PFSK-1 (cell line): ENCODE data around the gene APBA3.

Experiments
- FOXP2 ChIP-seq: optimal IDR thresholded peaks from 2 replicates; pipeline ENCODE3; 2011; ENCODE audit warnings: borderline replicate concordance, control low read depth, inconsistent platforms; ENCODE audit not compliant: insufficient read depth; ENCODE audit errors: extremely low read length, extremely low read depth
- POLR2AphosphoS5 ChIP-seq: IDR thresholded peaks from 2 replicates; pipeline ENCODE4 v1.6.1; 2012; ENCODE audit warnings: low read depth, mild to moderate bottlenecking, control low read depth, low read length, moderate library complexity
- SIN3A ChIP-seq: IDR thresholded peaks from 2 replicates; pipeline ENCODE4 v1.6.1; 2012; ENCODE audit warnings: mild to moderate bottlenecking, low read length, moderate library complexity, borderline replicate concordance; ENCODE audit not compliant: insufficient read depth
- TAF1 ChIP-seq: IDR thresholded peaks from 2 replicates; pipeline ENCODE4 v1.6.1; 2012; ENCODE audit warnings: low read length, control low read depth, borderline replicate concordance; ENCODE audit not compliant: insufficient read depth
- TF ChIP-seq, protein P1 (sequence below), 2 experiments: IDR thresholded peaks; 2 replicates each; pipeline versions ENCODE4 v1.6.1 to v1.8.0; 2011 to 2012; ENCODE audit warnings: low read depth in 2 of 2, low read length in 2 of 2, control low read depth in 1 of 2, inconsistent platforms in 1 of 2, mild to moderate bottlenecking in 1 of 2, moderate library complexity in 1 of 2; ENCODE audit not compliant: insufficient read depth in 1 of 2

Gene APBA3

DNA sequence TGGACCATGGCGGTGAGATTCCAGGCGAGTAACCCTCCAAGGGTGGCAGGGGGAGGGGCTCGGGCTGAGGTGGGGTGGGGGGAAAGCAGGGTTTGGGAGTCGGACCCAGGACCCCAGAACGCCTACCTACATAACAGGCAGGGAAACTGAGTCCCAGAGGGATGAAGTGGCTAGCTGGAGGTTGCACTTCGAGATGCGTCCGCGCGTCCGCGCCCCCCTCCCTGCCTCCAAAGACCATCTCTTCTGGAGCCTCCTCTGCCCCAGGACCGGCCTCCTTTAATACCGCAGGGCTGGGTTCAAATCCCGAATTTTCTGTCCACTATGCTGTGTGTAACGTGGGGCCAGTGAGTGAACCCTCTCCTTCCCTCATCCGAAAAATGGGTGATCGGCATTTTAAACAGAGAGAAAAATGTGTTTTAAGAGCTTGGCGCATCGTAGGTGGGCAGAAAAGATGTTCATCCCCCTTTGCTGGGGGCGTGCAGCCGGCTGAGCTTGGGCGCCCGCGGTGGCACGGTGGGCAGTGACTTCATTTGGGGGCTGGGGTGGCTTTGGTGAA, 39.5 kb downstream of the APBA3 start:
- TF ChIP-seq SIN3A (no peak), FOXP2 (no peak), TAF1 (no peak), POLR2AphosphoS5 (no peak)
- TF ChIP-seq, protein P1, sequence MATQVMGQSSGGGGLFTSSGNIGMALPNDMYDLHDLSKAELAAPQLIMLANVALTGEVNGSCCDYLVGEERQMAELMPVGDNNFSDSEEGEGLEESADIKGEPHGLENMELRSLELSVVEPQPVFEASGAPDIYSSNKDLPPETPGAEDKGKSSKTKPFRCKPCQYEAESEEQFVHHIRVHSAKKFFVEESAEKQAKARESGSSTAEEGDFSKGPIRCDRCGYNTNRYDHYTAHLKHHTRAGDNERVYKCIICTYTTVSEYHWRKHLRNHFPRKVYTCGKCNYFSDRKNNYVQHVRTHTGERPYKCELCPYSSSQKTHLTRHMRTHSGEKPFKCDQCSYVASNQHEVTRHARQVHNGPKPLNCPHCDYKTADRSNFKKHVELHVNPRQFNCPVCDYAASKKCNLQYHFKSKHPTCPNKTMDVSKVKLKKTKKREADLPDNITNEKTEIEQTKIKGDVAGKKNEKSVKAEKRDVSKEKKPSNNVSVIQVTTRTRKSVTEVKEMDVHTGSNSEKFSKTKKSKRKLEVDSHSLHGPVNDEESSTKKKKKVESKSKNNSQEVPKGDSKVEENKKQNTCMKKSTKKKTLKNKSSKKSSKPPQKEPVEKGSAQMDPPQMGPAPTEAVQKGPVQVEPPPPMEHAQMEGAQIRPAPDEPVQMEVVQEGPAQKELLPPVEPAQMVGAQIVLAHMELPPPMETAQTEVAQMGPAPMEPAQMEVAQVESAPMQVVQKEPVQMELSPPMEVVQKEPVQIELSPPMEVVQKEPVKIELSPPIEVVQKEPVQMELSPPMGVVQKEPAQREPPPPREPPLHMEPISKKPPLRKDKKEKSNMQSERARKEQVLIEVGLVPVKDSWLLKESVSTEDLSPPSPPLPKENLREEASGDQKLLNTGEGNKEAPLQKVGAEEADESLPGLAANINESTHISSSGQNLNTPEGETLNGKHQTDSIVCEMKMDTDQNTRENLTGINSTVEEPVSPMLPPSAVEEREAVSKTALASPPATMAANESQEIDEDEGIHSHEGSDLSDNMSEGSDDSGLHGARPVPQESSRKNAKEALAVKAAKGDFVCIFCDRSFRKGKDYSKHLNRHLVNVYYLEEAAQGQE (IDR thresholded peaks at IDR 0.05; ENCODE audit: insufficient read depth in 1 of 2, low read depth in 2 of 2, low read length in 2 of 2): no peak

- TF ChIP-seq FOXP2 (peak; percentile 85), TAF1 (no peak)
- TF ChIP-seq, protein P1 (IDR thresholded peaks at IDR 0.05; ENCODE audit: insufficient read depth in 1 of 2, low read depth in 2 of 2, low read length in 2 of 2): no peak; a peak in 1 of 4 replicates
Measured at GRCh38 chr19:3721131-3721886, 40.2 kb downstream of the APBA3 start.

- TF ChIP-seq SIN3A (no peak), POLR2AphosphoS5 (no peak), FOXP2 (no peak), TAF1 (no peak)
- TF ChIP-seq, protein P1 (IDR thresholded peaks at IDR 0.05; ENCODE audit: insufficient read depth in 1 of 2, low read depth in 2 of 2, low read length in 2 of 2): no peak
Measured at GRCh38 chr19:3720349-3720917, 41.1 kb downstream of the APBA3 start.

GRCh38 chr19:3719868-3720267, 41.6 kb downstream of the APBA3 start:
- TF ChIP-seq TAF1 (no peak), FOXP2 (no peak)
- TF ChIP-seq, protein P1 (IDR thresholded peaks at IDR 0.05; ENCODE audit: insufficient read depth in 1 of 2, low read depth in 2 of 2, low read length in 2 of 2): no peak
